K562 (cell line): Measurements from ENCODE around the gene NPAS2. TPM values are rescaled to one million over a fixed set of nuclear protein-coding genes. Genes with fewer than 3 reads are reported as not detected.

Source experiments
- CC2D1A ChIP-seq: fragments of 450-650 bp; IDR thresholded peaks from 2 replicates; pipeline ENCODE4 v1.6.1; 2017; ENCODE audit warnings: mild to moderate bottlenecking
- ETV6 ChIP-seq, 3 experiments: fragments of 150-350 bp in 1 of 3; sonication (generic) in 1 of 3; formaldehyde crosslinking in 1 of 3; IDR thresholded peaks; 2 replicates each; pipeline versions ENCODE4 v1.6.1 to v1.8.0; 2014 to 2022; ENCODE audit warnings: borderline replicate concordance in 2 of 3, low read depth in 2 of 3, antibody characterized with exemption in 1 of 3, low read length in 1 of 3, mild to moderate bottlenecking in 1 of 3, missing genetic modification reagents in 1 of 3
- GATA2 ChIP-seq: sonication (generic); formaldehyde crosslinking; IDR thresholded peaks from 2 replicates; pipeline ENCODE4 v1.4.0; 2020; ENCODE audit warnings: mild to moderate bottlenecking, missing genetic modification reagents
- NFATC3 ChIP-seq: fragments of 450-650 bp; IDR thresholded peaks from 2 replicates; pipeline ENCODE4 v1.6.1; 2017; ENCODE audit warnings: mild to moderate bottlenecking
- NFE2L1 ChIP-seq: fragments of 450-650 bp; IDR thresholded peaks from 2 replicates; pipeline ENCODE4 v1.6.1; 2016; ENCODE audit warnings: missing genetic modification characterization, low read depth, mild to moderate bottlenecking, missing compliant biosample characterization, moderate library complexity, borderline replicate concordance
- NR4A1 ChIP-seq, 2 experiments: fragments of 250-450 bp in 1 of 2; fragments of 450-650 bp in 1 of 2; sonication (Bioruptor Pico) in 1 of 2; IDR thresholded peaks; 2 replicates each; pipeline versions ENCODE4 v1.4.0 to v1.6.1; 2016 to 2020; ENCODE audit warnings: mild to moderate bottlenecking in 2 of 2, missing compliant biosample characterization in 1 of 2, missing genetic modification characterization in 1 of 2, moderate library complexity in 1 of 2
- PCBP2 ChIP-seq: fragments of 200-400 bp; formaldehyde crosslinking; IDR thresholded peaks from 2 replicates; pipeline ENCODE4 v1.6.1; 2018; ENCODE audit warnings: low read length, low read depth, mild to moderate bottlenecking, moderate library complexity; ENCODE audit not compliant: poor library complexity, severe bottlenecking
- PRPF4 ChIP-seq: fragments of 200-400 bp; formaldehyde crosslinking; IDR thresholded peaks from one replicate; pipeline ENCODE4 v1.6.1; 2017; ENCODE audit warnings: low read length, low read depth, mild to moderate bottlenecking; ENCODE audit not compliant: insufficient read depth, poor library complexity, severe bottlenecking
- SIN3A ChIP-seq, 2 experiments: fragments of 150-350 bp in 1 of 2; IDR thresholded peaks; 2 replicates each; pipeline ENCODE4 v1.6.1; 2011 to 2016; ENCODE audit warnings: borderline replicate concordance in 2 of 2, low read depth in 2 of 2, low read length in 2 of 2, mild to moderate bottlenecking in 2 of 2, moderate library complexity in 2 of 2; ENCODE audit not compliant: control insufficient read depth in 1 of 2
- SLC30A9 ChIP-seq: fragments of 250-450 bp; sonication (Bioruptor Pico); IDR thresholded peaks from 2 replicates; pipeline ENCODE4 v1.8.0; 2022; ENCODE audit warnings: mild to moderate bottlenecking, moderate library complexity
- SMAD2 ChIP-seq: fragments of 150-350 bp; IDR thresholded peaks from 2 replicates; pipeline ENCODE4 v1.6.1; 2014; ENCODE audit warnings: low read depth, mild to moderate bottlenecking, low read length
- SMARCE1 ChIP-seq: fragments of 450-650 bp; IDR thresholded peaks from 2 replicates; pipeline ENCODE4 v1.7.1; 2016; ENCODE audit warnings: mild to moderate bottlenecking
- SUPT5H ChIP-seq: fragments of 450-650 bp; IDR thresholded peaks from 2 replicates; pipeline ENCODE4 v1.6.1; 2016
- TRIM25 ChIP-seq: fragments of 450-650 bp; IDR thresholded peaks from 2 replicates; pipeline ENCODE4 v1.7.0; 2016; ENCODE audit warnings: borderline replicate concordance
- ZNF239 ChIP-seq: fragments of 250-450 bp; sonication (Bioruptor Pico); IDR thresholded peaks from 2 replicates; pipeline ENCODE4 v1.4.0; 2020; ENCODE audit warnings: mild to moderate bottlenecking
- ZNF766 ChIP-seq: fragments of 200-800 bp; sonication (Bioruptor generic); conservative IDR thresholded peaks from 2 replicates; pipeline ENCODE4 v1.6.1; 2016; ENCODE audit warnings: missing genetic modification characterization, missing compliant biosample characterization
- polyA plus RNA-seq, 8 experiments: library from polyadenylated mRNA; depleted of rRNA in 4 of 8; stranded (reverse) in 5 of 8; unstranded in 3 of 8; fragments of >200 nt; fragmentation: Nextera tagmentation in 2 of 8; fragmentation: Illumina TruSeq in 1 of 8; extraction: Ambion mirVana in 2 of 8; extraction: Trizol in 1 of 8; gene quantifications; 2 replicates each; pipeline versions ENCODE4 v1.2.1 to v1.2.3, GENCODE V29; 2011 to 2014; ENCODE audit warnings: inconsistent platforms in 1 of 8, missing spikeins in 1 of 8
- total RNA-seq, 7 experiments: library from RNA; depleted of rRNA in 6 of 7; stranded (reverse); fragments of >200 nt in 6 of 7; fragmentation: Illumina TruSeq in 2 of 7; extraction: Trizol in 2 of 7; gene quantifications; 2 replicates each; pipeline versions ENCODE4 v1.2.1 to v1.2.3, GENCODE V29; 2011 to 2021; ENCODE audit warnings: low replicate concordance in 1 of 7
- TF ChIP-seq, protein P1 (sequence below): fragments of 250-450 bp; sonication (Bioruptor Pico); IDR thresholded peaks from 2 replicates; pipeline ENCODE4 v1.6.1; 2021; ENCODE audit warnings: mild to moderate bottlenecking
- TF ChIP-seq, protein P2 (sequence below): fragments of 250-450 bp; sonication (Bioruptor Pico); IDR thresholded peaks from 2 replicates; pipeline ENCODE4 v1.4.0; 2020
- TF ChIP-seq, protein P3 (sequence below): fragments of 200-800 bp; sonication (Bioruptor generic); IDR thresholded peaks from 2 replicates; pipeline ENCODE4 v1.6.1; 2017; ENCODE audit warnings: missing genetic modification characterization, missing compliant biosample characterization
- TF ChIP-seq, protein P4 (sequence below): fragments of 450-650 bp; formaldehyde crosslinking; conservative IDR thresholded peaks from 2 replicates; pipeline ENCODE4 v1.4.0; 2022; ENCODE audit warnings: mild to moderate bottlenecking, missing genetic modification characterization

NPAS2 gene
- total and polyA plus RNA-seq, 9 of the 15 experiments (the other 6 are each of a cell fraction or from before 2014, with no cell fraction given), result 0.06 to 0.29 (median 0.07) TPM; not detected in 5

DNA sequence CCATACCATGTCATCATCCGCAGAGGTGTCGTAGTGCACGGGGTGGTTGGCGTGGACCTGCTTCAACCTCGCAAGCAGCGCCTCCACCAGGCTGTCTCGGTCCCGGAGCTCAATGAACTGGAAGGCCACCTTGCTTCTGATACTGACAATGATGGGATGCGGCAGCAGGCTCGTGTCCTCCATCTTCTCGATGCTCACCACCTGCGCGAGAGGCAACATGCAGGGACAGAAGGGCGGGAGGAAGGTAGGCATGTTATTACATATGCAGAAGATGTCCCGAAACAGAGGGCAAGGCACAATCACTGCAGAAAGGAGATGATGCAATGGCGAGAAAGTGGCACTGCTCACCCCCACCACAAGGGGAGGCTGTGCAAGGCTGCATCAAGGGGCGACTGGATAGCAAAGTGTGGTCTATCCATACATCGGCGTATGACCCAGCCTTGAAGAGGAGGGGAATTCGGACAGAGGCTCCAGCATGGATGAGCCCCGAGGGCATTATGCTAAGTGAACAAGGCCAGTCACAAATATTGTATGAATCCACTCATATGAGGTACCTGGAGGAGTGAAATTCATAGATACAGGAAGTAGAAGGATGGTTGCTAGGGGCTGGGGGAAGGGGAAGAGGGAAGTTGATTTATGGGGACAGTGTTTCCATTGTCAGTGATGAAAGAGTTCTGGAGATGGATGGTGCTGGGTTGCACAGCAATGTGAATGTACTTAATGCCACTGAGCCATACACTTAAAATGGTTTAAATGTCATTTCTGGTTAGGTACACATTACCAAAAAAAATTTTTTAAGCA, 218.7 kb downstream of the NPAS2 start (continued):
- TF ChIP-seq PRPF4 (no peak), NFATC3 (no peak), ZNF766 (CRISPR knock-in tag) (no peak), NR4A1 (CRISPR knock-in tag; IDR thresholded peaks at IDR 0.05) (no peak), NR4A1 (tag; IDR thresholded peaks at IDR 0.05) (peak; percentile 93), NFE2L1 (tag) (no peak), SMAD2 (no peak), CC2D1A (0 out of 2 replicates have a peak, but pooled peaks have one; percentile 19), SUPT5H (no peak), GATA2 (CRISPR knock-in tag) (no peak), PCBP2 (no peak), ZNF239 (CRISPR knock-in tag) (no peak), TRIM25 (no peak), SIN3A (IDR thresholded peaks at IDR 0.05; ENCODE audit: borderline replicate concordance in 2 of 2, control insufficient read depth in 1 of 2, low read depth in 2 of 2, low read length in 2 of 2) (no peak), ETV6 (IDR thresholded peaks at IDR 0.05; ENCODE audit: borderline replicate concordance in 1 of 2, low read depth in 2 of 2, low read length in 1 of 2) (no peak), ETV6 (CRISPR knock-in tag; IDR thresholded peaks at IDR 0.05; ENCODE audit: borderline replicate concordance) (no peak), SMARCE1 (no peak), SLC30A9 (CRISPR knock-in tag) (no peak)
- TF ChIP-seq, protein P1, sequence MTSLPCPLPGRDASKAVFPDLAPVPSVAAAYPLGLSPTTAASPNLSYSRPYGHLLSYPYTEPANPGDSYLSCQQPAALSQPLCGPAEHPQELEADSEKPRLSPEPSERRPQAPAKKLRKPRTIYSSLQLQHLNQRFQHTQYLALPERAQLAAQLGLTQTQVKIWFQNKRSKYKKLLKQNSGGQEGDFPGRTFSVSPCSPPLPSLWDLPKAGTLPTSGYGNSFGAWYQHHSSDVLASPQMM (CRISPR knock-in tag), result no peak
- TF ChIP-seq, protein P2, sequence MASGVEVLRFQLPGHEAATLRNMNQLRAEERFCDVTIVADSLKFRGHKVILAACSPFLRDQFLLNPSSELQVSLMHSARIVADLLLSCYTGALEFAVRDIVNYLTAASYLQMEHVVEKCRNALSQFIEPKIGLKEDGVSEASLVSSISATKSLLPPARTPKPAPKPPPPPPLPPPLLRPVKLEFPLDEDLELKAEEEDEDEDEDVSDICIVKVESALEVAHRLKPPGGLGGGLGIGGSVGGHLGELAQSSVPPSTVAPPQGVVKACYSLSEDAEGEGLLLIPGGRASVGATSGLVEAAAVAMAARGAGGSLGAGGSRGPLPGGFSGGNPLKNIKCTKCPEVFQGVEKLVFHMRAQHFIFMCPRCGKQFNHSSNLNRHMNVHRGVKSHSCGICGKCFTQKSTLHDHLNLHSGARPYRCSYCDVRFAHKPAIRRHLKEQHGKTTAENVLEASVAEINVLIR (CRISPR knock-in tag), result no peak
- TF ChIP-seq, protein P3, sequence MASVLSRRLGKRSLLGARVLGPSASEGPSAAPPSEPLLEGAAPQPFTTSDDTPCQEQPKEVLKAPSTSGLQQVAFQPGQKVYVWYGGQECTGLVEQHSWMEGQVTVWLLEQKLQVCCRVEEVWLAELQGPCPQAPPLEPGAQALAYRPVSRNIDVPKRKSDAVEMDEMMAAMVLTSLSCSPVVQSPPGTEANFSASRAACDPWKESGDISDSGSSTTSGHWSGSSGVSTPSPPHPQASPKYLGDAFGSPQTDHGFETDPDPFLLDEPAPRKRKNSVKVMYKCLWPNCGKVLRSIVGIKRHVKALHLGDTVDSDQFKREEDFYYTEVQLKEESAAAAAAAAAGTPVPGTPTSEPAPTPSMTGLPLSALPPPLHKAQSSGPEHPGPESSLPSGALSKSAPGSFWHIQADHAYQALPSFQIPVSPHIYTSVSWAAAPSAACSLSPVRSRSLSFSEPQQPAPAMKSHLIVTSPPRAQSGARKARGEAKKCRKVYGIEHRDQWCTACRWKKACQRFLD (CRISPR knock-in tag), result peak; percentile 71; the same call in 1 of the 2 replicates
- TF ChIP-seq, protein P4, sequence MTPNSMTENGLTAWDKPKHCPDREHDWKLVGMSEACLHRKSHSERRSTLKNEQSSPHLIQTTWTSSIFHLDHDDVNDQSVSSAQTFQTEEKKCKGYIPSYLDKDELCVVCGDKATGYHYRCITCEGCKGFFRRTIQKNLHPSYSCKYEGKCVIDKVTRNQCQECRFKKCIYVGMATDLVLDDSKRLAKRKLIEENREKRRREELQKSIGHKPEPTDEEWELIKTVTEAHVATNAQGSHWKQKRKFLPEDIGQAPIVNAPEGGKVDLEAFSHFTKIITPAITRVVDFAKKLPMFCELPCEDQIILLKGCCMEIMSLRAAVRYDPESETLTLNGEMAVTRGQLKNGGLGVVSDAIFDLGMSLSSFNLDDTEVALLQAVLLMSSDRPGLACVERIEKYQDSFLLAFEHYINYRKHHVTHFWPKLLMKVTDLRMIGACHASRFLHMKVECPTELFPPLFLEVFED (CRISPR knock-in tag), result no peak
